OCI-LY7 (cell line): ENCODE data around the gene PDE8B.

Experiments
- CTCF ChIP-seq: fragments of 200-600 bp; sonication (generic); conservative IDR thresholded peaks from 2 replicates; pipeline ENCODE4 v1.5.1; 2014; ENCODE audit warnings: mild to moderate bottlenecking, antibody characterized with exemption, low read length, moderate library complexity, mixed read lengths
- EZH2phosphoT487 ChIP-seq: fragments of 200-600 bp; sonication (generic); IDR thresholded peaks from 2 replicates; pipeline ENCODE4 v1.6.1; 2018; ENCODE audit warnings: low read depth, borderline replicate concordance, mild to moderate bottlenecking, mixed run types, antibody characterized with exemption, low read length, moderate library complexity, mixed read lengths

GRCh38 chr5:77322406-77322805 is 111.9 kb downstream of the PDE8B start:
- TF ChIP-seq CTCF: no peak
- TF ChIP-seq EZH2phosphoT487: no peak
